H7 (cell line): ENCODE data around the gene ZNF280D. TPM values are rescaled to one million over a fixed set of nuclear protein-coding genes. Genes with fewer than 3 reads are reported as not detected.

ENCODE experiments used
- DNase-seq: peaks from one replicate; pipeline ENCODE4 v3.0.0; 2012
- H3K27me3 ChIP-seq: 2 replicates; pipeline ENCODE4 v1.6.0; 2011; ENCODE audit warnings: mild to moderate bottlenecking, low read length; ENCODE audit not compliant: control insufficient read depth, insufficient read depth
- H3K36me3 ChIP-seq: replicated peaks from 2 replicates; pipeline ENCODE4 v1.5.1; 2011; ENCODE audit warnings: low read length; ENCODE audit not compliant: control insufficient read depth, insufficient read depth
- H3K4me3 ChIP-seq: 2 replicates; pipeline ENCODE4 v1.5.1; 2011; ENCODE audit warnings: low read depth, mild to moderate bottlenecking, control low read depth, low read length, moderate library complexity; ENCODE audit not compliant: insufficient read depth
- total RNA-seq: library from RNA; depleted of rRNA; stranded (reverse); fragments of >200 nt; shearing (Covaris generic); gene quantifications from 2 replicates; pipeline ENCODE4 v1.2.3, GENCODE V29; 2014

The ZNF280D gene
- total RNA-seq, 1 experiment from 2014 or later: 12.0 TPM

DNA sequence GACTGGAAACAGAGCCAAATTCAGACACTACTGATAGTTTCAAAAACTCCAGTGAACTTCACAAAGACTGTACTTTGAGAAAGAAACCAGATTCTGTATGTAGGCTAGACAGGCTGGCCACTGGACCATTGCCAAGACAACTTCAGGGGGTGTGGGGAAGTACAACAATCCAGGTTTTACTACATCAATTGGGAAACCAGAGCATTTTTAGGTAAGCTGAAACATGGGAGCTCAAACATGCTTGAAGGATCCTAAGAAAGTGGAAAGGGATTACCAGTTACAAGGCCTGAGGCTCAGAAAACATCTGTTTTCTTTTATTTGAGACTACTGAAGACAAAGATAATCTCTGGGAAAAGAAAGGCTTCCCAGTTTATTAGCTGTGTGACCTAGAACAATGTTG is 26.9 kb upstream of the ZNF280D start:
- no peak overlapping the region for H3K4me3 ChIP-seq
- no peaks in the 10 kb centered on the region for H3K27me3 ChIP-seq
- no peaks in the 10 kb centered on the region for H3K36me3 ChIP-seq
- DNase-seq: no peak

GRCh38 chr15:56759450-56759845 is 26.1 kb upstream of the ZNF280D start:
- Histone ChIP-seq H3K36me3 (no peaks in the 10 kb centered on the region), H3K27me3 (no peaks in the 10 kb centered on the region), H3K4me3 (no peak overlapping the region)
- DNase-seq: no peak

DNA sequence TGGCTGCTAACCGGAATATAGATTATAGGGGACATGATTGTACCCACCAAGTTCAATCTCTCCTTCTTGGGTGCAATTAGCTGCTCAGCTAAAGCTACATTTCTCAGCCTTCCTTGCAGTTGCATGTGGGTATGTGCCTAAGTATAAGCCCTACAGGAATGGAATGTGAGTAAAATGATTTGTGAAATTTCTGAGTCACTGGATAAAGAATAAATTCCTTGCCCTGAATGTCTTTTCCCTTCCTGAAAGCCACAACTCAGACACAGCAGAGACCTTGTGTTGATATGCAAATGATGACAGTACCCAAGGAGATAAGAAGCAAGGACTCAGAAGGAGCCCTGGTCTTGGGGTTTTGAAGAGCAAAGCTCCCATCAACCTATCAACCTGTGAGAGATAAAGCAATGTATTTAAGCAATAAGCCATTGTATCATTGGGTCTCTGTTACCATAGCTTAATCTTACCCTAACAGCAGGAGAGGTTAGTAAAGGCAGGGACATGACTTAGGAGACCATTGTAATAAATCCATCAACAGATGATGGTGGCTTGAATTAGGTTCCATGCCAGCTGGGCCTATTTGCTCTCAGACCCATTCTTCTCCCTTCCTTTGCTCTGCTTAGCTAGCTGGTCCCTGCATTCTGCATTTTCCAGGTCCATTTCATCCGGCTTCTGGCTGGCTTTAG is 25.6 kb upstream of the ZNF280D start:
- Histone ChIP-seq H3K4me3 (no peak overlapping the region), H3K36me3 (no peaks in the 10 kb centered on the region), H3K27me3 (no peaks in the 10 kb centered on the region)
- no peak for DNase-seq

- H3K4me3 ChIP-seq: no peak overlapping the region
- no peak for DNase-seq
- no peaks in the 10 kb centered on the region for H3K27me3 ChIP-seq
- no peaks in the 10 kb centered on the region for H3K36me3 ChIP-seq
Observed at GRCh38 chr15:56757875-56758274, 24.6 kb upstream of the ZNF280D start.

DNA sequence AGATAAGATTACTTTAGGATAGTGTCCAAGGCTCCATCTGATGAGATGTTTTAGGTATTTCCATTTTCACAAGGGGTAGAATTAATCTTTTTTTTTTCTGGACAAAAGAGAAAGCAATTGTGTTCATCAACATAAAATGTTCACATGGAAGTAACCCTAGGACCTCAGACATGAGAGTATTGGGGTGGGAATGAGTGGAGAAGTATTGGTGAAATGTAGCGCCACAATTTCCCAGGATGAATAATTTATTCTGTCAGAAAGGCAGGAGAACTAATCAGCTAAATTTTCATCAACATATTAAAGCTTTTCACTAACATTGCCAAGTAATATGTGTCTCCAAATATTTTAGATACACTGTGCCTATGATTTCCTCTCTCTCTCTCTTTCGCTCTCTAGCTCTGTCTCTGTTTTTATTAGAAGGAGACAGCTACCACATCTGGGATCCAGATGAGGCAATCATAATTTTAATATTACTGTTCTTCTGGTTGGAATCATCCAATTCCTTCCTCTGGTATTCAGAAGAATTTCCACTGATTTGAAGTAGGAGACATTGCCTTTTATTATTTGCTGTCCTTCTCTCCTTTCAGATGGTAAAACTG is 21.6 kb upstream of the ZNF280D start:
- no peak for DNase-seq

DNA sequence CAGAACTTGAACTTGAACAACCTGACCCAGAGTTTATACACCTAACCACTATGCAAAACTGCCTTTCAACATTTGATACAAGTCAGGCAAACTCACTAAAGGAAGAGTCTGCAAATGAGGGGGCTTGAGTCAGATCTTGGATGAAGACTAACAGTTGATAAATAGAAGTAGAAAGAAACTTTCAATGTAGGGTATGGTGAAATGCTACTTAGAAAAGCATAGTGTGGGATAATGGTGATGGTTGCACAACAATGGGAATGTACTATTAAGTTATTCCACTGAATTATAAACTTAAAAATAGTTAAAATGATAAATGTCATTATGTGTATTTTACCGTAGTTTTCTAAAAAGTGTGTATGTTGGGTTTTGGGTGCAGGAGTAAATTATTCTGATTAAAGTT is 19.7 kb upstream of the ZNF280D start:
- no peak for DNase-seq
- Histone ChIP-seq H3K27me3 (no peaks in the 10 kb centered on the region), H3K4me3 (no peak overlapping the region), H3K36me3 (no peaks in the 10 kb centered on the region)

More for the DNA sequence above, 21.6 kb upstream of the ZNF280D start:
- no peaks in the 10 kb centered on the region for H3K27me3 ChIP-seq
- H3K4me3 ChIP-seq: no peak overlapping the region
- H3K36me3 ChIP-seq: no peaks in the 10 kb centered on the region

DNA sequence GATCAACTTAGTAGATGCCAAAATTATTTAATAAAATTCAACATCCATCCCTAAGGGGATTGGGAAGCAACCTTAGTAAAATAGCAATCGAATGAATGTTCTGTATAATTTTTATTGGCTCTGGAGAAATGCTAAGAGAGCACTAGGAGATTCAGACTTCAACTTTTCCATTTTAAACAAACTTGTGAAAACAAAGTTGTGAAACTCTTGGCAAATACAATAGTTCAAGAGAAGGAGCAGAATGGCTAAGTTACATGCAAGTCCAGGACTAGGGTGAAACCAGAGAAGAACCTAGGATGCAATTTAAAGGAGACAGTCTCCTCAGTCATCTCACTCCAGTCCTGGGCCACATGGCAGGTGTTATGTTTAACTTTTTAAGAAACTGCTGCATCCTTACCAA is 16.7 kb upstream of the ZNF280D start:
- Histone ChIP-seq H3K27me3 (no peaks in the 10 kb centered on the region), H3K4me3 (no peak overlapping the region), H3K36me3 (no peaks in the 10 kb centered on the region)
- no peak for DNase-seq

GRCh38 chr15:56744701-56745683 is 11.7 kb upstream of the ZNF280D start:
- H3K4me3 ChIP-seq: no peak overlapping the region
- DNase-seq: no peak

DNA sequence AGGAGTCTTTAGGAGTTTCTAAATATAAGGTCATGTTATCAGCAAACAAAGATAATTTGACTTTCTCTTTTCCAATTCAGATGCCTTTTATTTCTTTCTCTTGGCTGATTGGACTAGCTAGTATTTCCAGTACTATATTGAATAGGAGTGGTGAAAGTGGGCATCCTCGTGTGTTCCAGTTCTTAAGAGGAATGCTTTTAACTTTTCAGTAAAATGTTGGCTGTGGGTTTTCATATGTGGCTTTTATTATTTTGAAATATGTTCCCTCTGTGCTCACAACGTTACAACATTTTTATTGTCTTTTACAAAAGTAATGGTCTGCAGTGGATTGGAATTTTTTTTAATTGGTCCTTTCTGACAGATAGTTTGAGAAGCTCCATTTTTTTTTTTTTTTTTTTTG is 8.2 kb upstream of the ZNF280D start:
- no peak for DNase-seq
- Histone ChIP-seq H3K36me3 (no peaks in the 10 kb centered on the region), H3K4me3 (no peak overlapping the region), H3K27me3 (no peaks in the 10 kb centered on the region)

More at GRCh38 chr15:56744701-56745683, 11.7 kb upstream of the ZNF280D start:
- H3K36me3 ChIP-seq: no peaks in the 10 kb centered on the region
- H3K27me3 ChIP-seq: no peaks in the 10 kb centered on the region

- Histone ChIP-seq H3K4me3 (no peak overlapping the region), H3K27me3 (no peaks in the 10 kb centered on the region), H3K36me3 (no peaks in the 10 kb centered on the region)
- DNase-seq: peak; percentile 19
Observed at GRCh38 chr15:56739964-56740640, 6.8 kb upstream of the ZNF280D start.

DNA sequence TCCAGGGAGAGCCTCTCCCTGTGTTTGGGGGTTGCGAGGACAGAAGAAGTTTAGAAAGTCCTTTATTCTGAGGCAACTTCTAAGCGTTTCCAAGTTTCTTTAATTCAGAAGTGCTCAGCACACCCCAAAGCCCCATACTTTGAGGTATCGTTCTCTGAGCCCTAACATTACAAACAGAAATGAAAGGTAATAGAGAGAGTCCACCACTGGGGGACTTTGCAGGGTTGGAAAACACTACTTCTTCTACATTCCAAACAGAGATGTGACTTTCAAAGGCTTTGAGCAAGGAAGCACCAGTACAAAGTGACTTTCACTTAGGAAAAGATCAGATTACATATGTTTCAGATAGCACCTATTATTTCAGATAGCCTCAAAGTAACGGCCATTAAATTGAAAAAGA is 6.2 kb upstream of the ZNF280D start:
- H3K27me3 ChIP-seq: no peaks in the 10 kb centered on the region
- no peaks in the 10 kb centered on the region for H3K36me3 ChIP-seq
- no peak for DNase-seq
- no peak overlapping the region for H3K4me3 ChIP-seq

- H3K27me3 ChIP-seq: no peaks in the 10 kb centered on the region
- H3K4me3 ChIP-seq: no peak overlapping the region
- no peaks in the 10 kb centered on the region for H3K36me3 ChIP-seq
- no peak for DNase-seq
Observed at GRCh38 chr15:56737791-56738190, 4.5 kb upstream of the ZNF280D start.

- no peak for DNase-seq
Observed at GRCh38 chr15:56736881-56737707, 3.8 kb upstream of the ZNF280D start.

DNA sequence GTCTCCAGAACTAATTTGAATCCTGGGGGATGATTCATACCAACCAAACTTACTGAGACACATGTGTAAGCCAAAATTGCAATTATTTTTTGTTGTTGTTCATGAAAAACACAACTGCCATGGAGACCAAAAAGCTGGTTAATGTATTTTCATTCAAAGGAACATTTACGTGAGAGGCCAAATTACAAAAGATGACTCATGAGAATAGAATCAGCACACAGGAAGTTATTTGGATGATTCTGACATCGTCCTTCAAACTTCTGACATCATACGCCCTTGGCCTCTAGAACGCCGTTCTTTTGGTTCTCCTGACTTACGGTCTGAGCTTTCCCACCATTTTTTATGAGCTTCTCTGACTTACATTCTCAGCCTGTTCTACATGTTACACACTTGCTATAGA is 3.0 kb upstream of the ZNF280D start:
- no peaks in the 10 kb centered on the region for H3K36me3 ChIP-seq
- no peaks in the 10 kb centered on the region for H3K27me3 ChIP-seq
- DNase-seq: no peak
- H3K4me3 ChIP-seq: no peak overlapping the region

More at GRCh38 chr15:56736881-56737707, 3.8 kb upstream of the ZNF280D start:
- Histone ChIP-seq H3K27me3 (no peaks in the 10 kb centered on the region), H3K4me3 (no peak overlapping the region), H3K36me3 (no peaks in the 10 kb centered on the region)
